ENCODE results near the gene ZNF223. TPM values are rescaled to one million over a fixed set of nuclear protein-coding genes. Genes with fewer than 3 reads are reported as not detected.

The ZNF223 gene
- total and polyA plus RNA-seq, 9 of the 15 experiments (the other 6 are each of a cell fraction or from before 2014, with no cell fraction given), result 0.21 to 1.8 (median 0.71) TPM

GRCh38 chr19:44071824-44072542 is 20.1 kb downstream of the ZNF223 start, which contains the start of gene ZNF284 (continued):
- TF ChIP-seq ZMIZ1 (IDR thresholded peaks at IDR 0.05; ENCODE audit: low read depth in 2 of 2, low read length in 2 of 2) (no peak), CCNT2 (IDR thresholded peaks at IDR 0.05; ENCODE audit: borderline replicate concordance, extremely low read depth, insufficient read length, low read depth, low read length) (no peak), ZNF318 (IDR thresholded peaks at IDR 0.05; ENCODE audit: borderline replicate concordance in 1 of 2, low read depth in 1 of 2) (no peak), ZNF175 (CRISPR knock-in tag; IDR thresholded peaks at IDR 0.05; ENCODE audit: low read depth) (no peak), POLR2G (IDR thresholded peaks at IDR 0.05; ENCODE audit: low read depth, low read length) (no peak), ZNF124 (CRISPR knock-in tag; IDR thresholded peaks at IDR 0.05) (no peak)
